ENCODE measurements around the gene CNOT4. TPM values are rescaled to one million over a fixed set of nuclear protein-coding genes. Genes with fewer than 3 reads are reported as not detected.
"Not testable (repeated sequence)": the region's sequence is repeated elsewhere in the genome, so short reads cannot be mapped to it uniquely, and the experiment has no call there.

Gene CNOT4
- total RNA-seq, 1 experiment from 2014 or later = 22.0 TPM

DNA sequence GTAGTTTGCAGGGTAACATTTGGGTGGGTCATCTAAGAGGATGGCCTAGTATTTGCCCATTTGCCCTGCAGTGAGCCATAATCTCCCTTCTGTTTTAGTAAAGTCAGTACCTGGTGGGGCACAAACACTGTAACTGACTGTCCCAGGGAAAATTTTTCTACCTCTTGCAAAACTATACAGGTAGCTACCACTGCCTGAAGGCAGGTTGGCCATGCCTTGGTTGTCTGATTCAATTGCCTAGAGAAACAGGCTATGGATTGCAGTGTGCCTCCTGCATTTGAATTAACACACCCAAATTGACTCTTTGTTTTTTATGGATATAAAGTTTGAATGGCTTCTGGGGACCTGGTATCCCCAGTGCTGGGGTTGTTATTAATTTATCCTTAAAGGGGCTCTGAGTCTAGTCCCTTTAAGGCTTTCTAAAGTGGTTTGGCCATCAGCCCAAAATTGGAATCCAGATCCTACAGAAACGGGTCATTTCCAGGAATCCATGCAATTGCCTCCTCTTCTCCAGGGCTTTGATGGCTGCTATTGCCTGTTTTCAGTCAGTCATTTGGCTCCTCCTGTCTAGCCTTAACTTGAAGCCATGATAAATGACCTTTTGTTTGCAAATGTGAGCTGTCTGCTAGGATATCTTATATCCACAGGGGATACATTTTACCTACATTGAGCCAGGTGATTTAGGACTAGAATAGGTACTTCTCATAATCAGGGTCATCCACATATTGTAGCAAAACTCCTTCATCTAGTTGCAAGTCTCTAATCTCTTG, 187.1 kb downstream of the CNOT4 start:
- Histone ChIP-seq H3K36me3 (ENCODE audit: control insufficient read depth, insufficient read depth, low read length) (no peaks in the 10 kb centered on the region), H3K4me1 (no peaks in the 10 kb centered on the region), H3K4me3 (ENCODE audit: low read depth, low read length) (no peak overlapping the region), H3K27me3 (replicated peaks; ENCODE audit: control insufficient read depth, insufficient read depth, low read length) (no peaks in the 10 kb centered on the region), H3K9me3 (no peaks in the 10 kb centered on the region)
- Mint-ChIP-seq H3K36me3 (ENCODE audit: insufficient read depth, unreplicated experiment) (no peaks in the 10 kb centered on the region), H3K9me3 (ENCODE audit: unreplicated experiment) (no peaks in the 10 kb centered on the region), H3K27me3 (ENCODE audit: insufficient read depth, unreplicated experiment) (no peaks in the 10 kb centered on the region), H3K4me3 (ENCODE audit: unreplicated experiment) (no peak overlapping the region), H3K4me1 (ENCODE audit: low read depth, unreplicated experiment) (no peaks in the 10 kb centered on the region), H3K27ac (ENCODE audit: unreplicated experiment) (no peak overlapping the region)
- no peak for DNase-seq
- CTCF ChIA-PET = no interaction called here
- intact Hi-C loops (cut with micrococcal nuclease; ENCODE audit: unreplicated experiment) = no loop called here
- TF ChIP-seq, protein P1, sequence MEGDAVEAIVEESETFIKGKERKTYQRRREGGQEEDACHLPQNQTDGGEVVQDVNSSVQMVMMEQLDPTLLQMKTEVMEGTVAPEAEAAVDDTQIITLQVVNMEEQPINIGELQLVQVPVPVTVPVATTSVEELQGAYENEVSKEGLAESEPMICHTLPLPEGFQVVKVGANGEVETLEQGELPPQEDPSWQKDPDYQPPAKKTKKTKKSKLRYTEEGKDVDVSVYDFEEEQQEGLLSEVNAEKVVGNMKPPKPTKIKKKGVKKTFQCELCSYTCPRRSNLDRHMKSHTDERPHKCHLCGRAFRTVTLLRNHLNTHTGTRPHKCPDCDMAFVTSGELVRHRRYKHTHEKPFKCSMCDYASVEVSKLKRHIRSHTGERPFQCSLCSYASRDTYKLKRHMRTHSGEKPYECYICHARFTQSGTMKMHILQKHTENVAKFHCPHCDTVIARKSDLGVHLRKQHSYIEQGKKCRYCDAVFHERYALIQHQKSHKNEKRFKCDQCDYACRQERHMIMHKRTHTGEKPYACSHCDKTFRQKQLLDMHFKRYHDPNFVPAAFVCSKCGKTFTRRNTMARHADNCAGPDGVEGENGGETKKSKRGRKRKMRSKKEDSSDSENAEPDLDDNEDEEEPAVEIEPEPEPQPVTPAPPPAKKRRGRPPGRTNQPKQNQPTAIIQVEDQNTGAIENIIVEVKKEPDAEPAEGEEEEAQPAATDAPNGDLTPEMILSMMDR (IDR thresholded peaks at IDR 0.05; ENCODE audit: insufficient read depth in 1 of 2, low read depth in 1 of 2, low read length in 1 of 2, severe bottlenecking in 1 of 2, unreplicated experiment in 1 of 2) = no peak
- BruUV-seq (replicated peaks) = no TSS peak
- POLR2A ChIA-PET = no interaction called here

DNA sequence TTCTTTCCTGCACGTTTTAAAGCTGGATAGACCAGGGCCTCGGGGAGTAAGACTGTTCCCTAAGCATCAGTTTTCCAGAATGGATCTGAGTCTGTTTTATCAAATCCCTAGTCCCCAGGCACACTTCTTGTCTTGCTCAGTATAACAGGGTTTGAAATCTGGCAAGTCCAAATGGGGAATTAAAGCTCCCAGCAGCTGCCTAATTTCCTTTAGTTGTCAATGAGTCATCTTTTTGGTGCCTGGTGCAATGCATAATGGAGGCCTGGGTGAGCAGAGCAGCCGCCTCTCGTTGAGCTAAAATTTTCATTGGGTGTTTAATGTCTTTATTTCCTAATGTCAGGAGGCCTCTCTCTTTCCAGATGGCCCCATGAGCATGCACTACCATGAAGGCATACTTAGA, 188.3 kb downstream of the CNOT4 start:
- no TSS peak for BruUV-seq (replicated peaks)
- H3K4me3 Mint-ChIP-seq (ENCODE audit: unreplicated experiment) = no peak overlapping the region
- DNase-seq = no peak
- H3K9me3 Mint-ChIP-seq (ENCODE audit: unreplicated experiment) = no peaks in the 10 kb centered on the region
- TF ChIP-seq, protein P1 (IDR thresholded peaks at IDR 0.05; ENCODE audit: insufficient read depth in 1 of 2, low read depth in 1 of 2, low read length in 1 of 2, severe bottlenecking in 1 of 2, unreplicated experiment in 1 of 2) = no peak
- POLR2A ChIA-PET = no interaction called here
- H3K36me3 Mint-ChIP-seq (ENCODE audit: insufficient read depth, unreplicated experiment) = no peaks in the 10 kb centered on the region
- Histone ChIP-seq H3K4me1 (no peaks in the 10 kb centered on the region), H3K4me3 (ENCODE audit: low read depth, low read length) (no peak overlapping the region), H3K36me3 (ENCODE audit: control insufficient read depth, insufficient read depth, low read length) (no peaks in the 10 kb centered on the region), H3K27me3 (replicated peaks; ENCODE audit: control insufficient read depth, insufficient read depth, low read length) (no peaks in the 10 kb centered on the region), H3K9me3 (no peaks in the 10 kb centered on the region)
- H3K27me3 Mint-ChIP-seq (ENCODE audit: insufficient read depth, unreplicated experiment) = no peaks in the 10 kb centered on the region
- CTCF ChIA-PET = no interaction called here
- no peaks in the 10 kb centered on the region for H3K4me1 Mint-ChIP-seq (ENCODE audit: low read depth, unreplicated experiment)
- intact Hi-C loops (cut with micrococcal nuclease; ENCODE audit: unreplicated experiment) = no loop called here
- no peak overlapping the region for H3K27ac Mint-ChIP-seq (ENCODE audit: unreplicated experiment)

DNA sequence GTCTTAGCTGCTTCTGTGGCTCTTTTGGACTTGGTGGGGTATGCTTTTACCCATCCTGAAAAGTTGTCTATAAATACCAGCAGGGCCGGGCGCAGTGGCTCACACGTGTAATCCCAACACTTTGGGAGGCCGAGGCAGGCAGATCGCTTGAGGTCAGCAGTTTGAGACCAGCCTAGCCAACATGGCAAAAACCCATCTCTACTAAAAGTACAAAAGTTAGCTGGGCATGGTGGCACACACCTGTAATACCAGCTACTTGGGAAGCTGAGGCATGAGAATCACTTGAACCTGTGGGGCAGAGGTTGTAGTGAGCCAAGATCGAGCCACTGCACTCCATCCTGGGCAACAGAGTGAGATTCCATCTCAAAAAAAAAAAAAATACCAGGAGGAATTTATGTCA, 188.9 kb downstream of the CNOT4 start:
- H3K9me3 Mint-ChIP-seq (ENCODE audit: unreplicated experiment); H3K4me3 Mint-ChIP-seq (ENCODE audit: unreplicated experiment); POLR2A ChIA-PET; H3K27ac Mint-ChIP-seq (ENCODE audit: unreplicated experiment); H3K4me1 ChIP-seq; H3K9me3 ChIP-seq; H3K4me3 ChIP-seq (ENCODE audit: low read depth, low read length); intact Hi-C loops (cut with micrococcal nuclease; ENCODE audit: unreplicated experiment); H3K4me1 Mint-ChIP-seq (ENCODE audit: low read depth, unreplicated experiment); BruUV-seq (replicated peaks); H3K27me3 ChIP-seq (replicated peaks; ENCODE audit: control insufficient read depth, insufficient read depth, low read length); DNase-seq; H3K36me3 ChIP-seq (ENCODE audit: control insufficient read depth, insufficient read depth, low read length); CTCF ChIA-PET; H3K27me3 Mint-ChIP-seq (ENCODE audit: insufficient read depth, unreplicated experiment); H3K36me3 Mint-ChIP-seq (ENCODE audit: insufficient read depth, unreplicated experiment): not testable (repeated sequence)
